H1 (cell line): Measurements from ENCODE around the gene PAX3.

ENCODE experiments used
- BACH1 ChIP-seq: IDR thresholded peaks from 2 replicates; pipeline ENCODE4 v1.6.1; 2012; ENCODE audit warnings: low read length, improper control_type of control experiment
- CTCF ChIP-seq, 3 experiments: IDR thresholded peaks; 1 replicate in 2 of 3; 2 replicates in 1 of 3; pipeline versions ENCODE4 v1.5.1 to v1.6.1; 2011; ENCODE audit warnings: low read length in 3 of 3, mild to moderate bottlenecking in 3 of 3, inconsistent platforms in 2 of 3, low read depth in 1 of 3, moderate library complexity in 1 of 3; ENCODE audit not compliant: insufficient read depth in 1 of 3; ENCODE audit errors: control extremely low read depth in 1 of 3
- EZH2 ChIP-seq: fragments of 200-600 bp; sonication (generic); IDR thresholded peaks from 2 replicates; pipeline ENCODE4 v1.7.1; 2012; ENCODE audit warnings: low read depth, mild to moderate bottlenecking, moderate library complexity, low read length, inconsistent platforms; ENCODE audit not compliant: severe bottlenecking
- HDAC6 ChIP-seq: IDR thresholded peaks from one replicate; pipeline ENCODE4 v1.7.1; 2012; ENCODE audit warnings: low read depth, mild to moderate bottlenecking, inconsistent platforms, low read length, moderate library complexity
- JUN ChIP-seq: IDR thresholded peaks from 2 replicates; pipeline ENCODE4 v1.6.1; 2011; ENCODE audit warnings: low read depth, mild to moderate bottlenecking, improper control_type of control experiment, low read length
- MAX ChIP-seq: IDR thresholded peaks from 2 replicates; pipeline ENCODE4 v1.6.1; 2012; ENCODE audit warnings: inconsistent platforms
- POLR2A ChIP-seq, 2 experiments: IDR thresholded peaks; 1 replicate in 1 of 2; 2 replicates in 1 of 2; pipeline ENCODE4 v1.6.1; 2011; ENCODE audit warnings: low read depth in 2 of 2, low read length in 2 of 2, mild to moderate bottlenecking in 2 of 2; ENCODE audit errors: control extremely low read depth in 1 of 2
- POLR2AphosphoS5 ChIP-seq: IDR thresholded peaks from 2 replicates; pipeline ENCODE4 v1.6.1; 2011; ENCODE audit warnings: low read depth, low read length
- SRF ChIP-seq: IDR thresholded peaks from 2 replicates; pipeline ENCODE4 v1.6.1; 2011; ENCODE audit warnings: mild to moderate bottlenecking, low read depth, low read length, moderate library complexity
- TAF1 ChIP-seq: IDR thresholded peaks from 2 replicates; pipeline ENCODE4 v1.6.1; 2011; ENCODE audit warnings: mild to moderate bottlenecking, low read depth, low read length
- TBP ChIP-seq: IDR thresholded peaks from 2 replicates; pipeline ENCODE4 v1.6.1; 2011; ENCODE audit warnings: low read depth, low read length, improper control_type of control experiment
- TCF12 ChIP-seq: IDR thresholded peaks from 2 replicates; pipeline ENCODE4 v1.6.1; 2011; ENCODE audit warnings: low read depth, mild to moderate bottlenecking, low read length
- TEAD4 ChIP-seq: IDR thresholded peaks from 2 replicates; pipeline ENCODE4 v1.6.1; 2012; ENCODE audit warnings: low read depth, low read length, inconsistent platforms, mixed read lengths
- TF ChIP-seq, protein P1 (sequence below): IDR thresholded peaks from 2 replicates; pipeline ENCODE4 v1.6.1; 2012; ENCODE audit warnings: low read length, inconsistent platforms

GRCh38 chr2:222301796-222302118 lies 3.0 kb upstream of the PAX3 start:
- TF ChIP-seq CTCF (IDR thresholded peaks at IDR 0.05; ENCODE audit: control extremely low read depth in 1 of 3, insufficient read depth in 1 of 3, low read depth in 1 of 3, low read length in 3 of 3) (no peak), TEAD4 (no peak), JUN (no peak), POLR2A (IDR thresholded peaks at IDR 0.05; ENCODE audit: control extremely low read depth in 1 of 2, low read depth in 2 of 2, low read length in 2 of 2) (no peak), TBP (no peak), TAF1 (no peak), TCF12 (no peak), POLR2AphosphoS5 (no peak), BACH1 (no peak), HDAC6 (no peak), EZH2 (peak; percentile 46), SRF (no peak), MAX (no peak)
- TF ChIP-seq, protein P1, sequence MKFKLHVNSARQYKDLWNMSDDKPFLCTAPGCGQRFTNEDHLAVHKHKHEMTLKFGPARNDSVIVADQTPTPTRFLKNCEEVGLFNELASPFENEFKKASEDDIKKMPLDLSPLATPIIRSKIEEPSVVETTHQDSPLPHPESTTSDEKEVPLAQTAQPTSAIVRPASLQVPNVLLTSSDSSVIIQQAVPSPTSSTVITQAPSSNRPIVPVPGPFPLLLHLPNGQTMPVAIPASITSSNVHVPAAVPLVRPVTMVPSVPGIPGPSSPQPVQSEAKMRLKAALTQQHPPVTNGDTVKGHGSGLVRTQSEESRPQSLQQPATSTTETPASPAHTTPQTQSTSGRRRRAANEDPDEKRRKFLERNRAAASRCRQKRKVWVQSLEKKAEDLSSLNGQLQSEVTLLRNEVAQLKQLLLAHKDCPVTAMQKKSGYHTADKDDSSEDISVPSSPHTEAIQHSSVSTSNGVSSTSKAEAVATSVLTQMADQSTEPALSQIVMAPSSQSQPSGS = no peak
